Neural progenitor cell (in vitro differentiated cells): Measurements from ENCODE around the gene YWHAH. TPM values are rescaled to one million over a fixed set of nuclear protein-coding genes. Genes with fewer than 3 reads are reported as not detected.

Source experiments
- DNase-seq: peaks from one replicate; pipeline ENCODE4 v3.0.0-alpha.2; 2016; ENCODE audit warnings: low spot score
- H2AFZ ChIP-seq: fragments of 200-600 bp; sonication (generic); replicated peaks from 2 replicates; pipeline ENCODE4 v1.6.1; 2016; ENCODE audit warnings: antibody characterized with exemption
- H3F3A ChIP-seq: fragments of 200-600 bp; sonication (generic); 2 replicates; pipeline ENCODE4 v1.6.1; 2016; ENCODE audit warnings: antibody characterized with exemption, low read depth
- H3K27ac ChIP-seq: fragments of 200-600 bp; sonication (generic); 2 replicates; pipeline ENCODE4 v1.5.1; 2016; ENCODE audit warnings: mild to moderate bottlenecking
- H3K27me3 ChIP-seq: fragments of 200-600 bp; sonication (generic); 2 replicates; pipeline ENCODE4 v1.6.1; 2016; ENCODE audit warnings: mild to moderate bottlenecking, moderate library complexity
- H3K36me3 ChIP-seq: fragments of 200-600 bp; sonication (generic); 2 replicates; pipeline ENCODE4 v1.5.1; 2016
- H3K4me1 ChIP-seq: fragments of 200-600 bp; sonication (generic); 2 replicates; pipeline ENCODE4 v1.6.1; 2016; ENCODE audit warnings: mixed run types
- H3K4me2 ChIP-seq: fragments of 200-600 bp; sonication (generic); 2 replicates; pipeline ENCODE4 v1.6.1; 2016
- H3K4me3 ChIP-seq: fragments of 200-600 bp; sonication (generic); 2 replicates; pipeline ENCODE4 v1.5.1; 2016
- H3K79me2 ChIP-seq: fragments of 200-600 bp; sonication (generic); 2 replicates; pipeline ENCODE4 v1.6.1; 2016; ENCODE audit warnings: low read depth
- H3K9ac ChIP-seq: fragments of 200-600 bp; sonication (generic); 2 replicates; pipeline ENCODE4 v1.6.1; 2016
- H3K9me3 ChIP-seq: fragments of 200-600 bp; sonication (generic); 2 replicates; pipeline ENCODE4 v1.5.1; 2016; ENCODE audit warnings: low read depth
- H4K20me1 ChIP-seq: fragments of 200-600 bp; sonication (generic); 2 replicates; pipeline ENCODE4 v1.6.1; 2016; ENCODE audit warnings: low read depth
- H3K27ac Mint-ChIP-seq: 3 replicates; pipeline ENCODE4 v1.8.0; 2021; ENCODE audit warnings: mixed read lengths
- H3K27me3 Mint-ChIP-seq: 2 replicates; pipeline ENCODE4 v1.8.0; 2022; ENCODE audit warnings: low read depth, mild to moderate bottlenecking, inconsistent platforms, moderate library complexity, mixed read lengths; ENCODE audit not compliant: insufficient read depth
- H3K36me3 Mint-ChIP-seq: 3 replicates; pipeline ENCODE4 v1.8.0; 2021; ENCODE audit warnings: mixed read lengths
- H3K4me1 Mint-ChIP-seq: 3 replicates; pipeline ENCODE4 v1.8.0; 2021; ENCODE audit warnings: mixed read lengths
- H3K4me3 Mint-ChIP-seq: 3 replicates; pipeline ENCODE4 v1.8.0; 2021; ENCODE audit warnings: mild to moderate bottlenecking, moderate library complexity, mixed read lengths
- H3K9me3 Mint-ChIP-seq: 3 replicates; pipeline ENCODE4 v1.8.0; 2020; ENCODE audit warnings: mixed read lengths
- CTCF ChIP-seq: fragments of 200-600 bp; sonication (generic); IDR thresholded peaks from 2 replicates; pipeline ENCODE4 v1.5.1; 2017; ENCODE audit warnings: antibody characterized with exemption, mild to moderate bottlenecking
- EZH2 ChIP-seq: fragments of 200-600 bp; sonication (generic); IDR thresholded peaks from 2 replicates; pipeline ENCODE4 v1.6.1; 2017; ENCODE audit warnings: antibody characterized with exemption, mild to moderate bottlenecking, moderate library complexity
- EZH2phosphoT487 ChIP-seq: fragments of 200-600 bp; sonication (generic); IDR thresholded peaks from 2 replicates; pipeline ENCODE4 v1.6.1; 2017; ENCODE audit warnings: antibody characterized with exemption
- total RNA-seq: library from RNA; depleted of rRNA; stranded (reverse); fragments of >200 nt; gene quantifications from 2 replicates; pipeline ENCODE4 v1.2.3, GENCODE V29; 2015; ENCODE audit warnings: low replicate concordance

Gene YWHAH
- total RNA-seq, 1 donor from 2014 or later = 158 TPM

GRCh38 chr22:31901388-31902137 is 42.8 kb upstream of the YWHAH start:
- no peak overlapping the region for H3K27ac ChIP-seq
- Mint-ChIP-seq H3K27me3 (peaks cover 5% of the 10 kb centered on the region), H3K27ac (peak overlapping the region; percentile 74), H3K4me3 (no peak overlapping the region), H3K9me3 (no peaks in the 10 kb centered on the region), H3K4me1 (peaks cover 26% of the 10 kb centered on the region), H3K36me3 (peaks cover 11% of the 10 kb centered on the region)
- TF ChIP-seq EZH2phosphoT487 = no peak
- TF ChIP-seq CTCF = no peak
- no peak for TF ChIP-seq EZH2
- no peaks in the 10 kb centered on the region for H3K36me3 ChIP-seq
- H3K4me2 ChIP-seq = no peak overlapping the region
- H2AFZ ChIP-seq = no peak overlapping the region
- H3K9me3 ChIP-seq = no peaks in the 10 kb centered on the region
- H3K4me3 ChIP-seq = no peak overlapping the region
- H3K9ac ChIP-seq = no peak overlapping the region
- no peak for DNase-seq
- H3K27me3 ChIP-seq = no peaks in the 10 kb centered on the region
- no peaks in the 10 kb centered on the region for H3F3A ChIP-seq
- no peaks in the 10 kb centered on the region for H3K4me1 ChIP-seq
- H3K79me2 ChIP-seq = no peaks in the 10 kb centered on the region
- H4K20me1 ChIP-seq = no peaks in the 10 kb centered on the region

- peaks cover 5% of the 10 kb centered on the region for H3K27me3 Mint-ChIP-seq
- Histone ChIP-seq H3K4me3 (no peak overlapping the region), H3K4me1 (no peaks in the 10 kb centered on the region), H3K36me3 (no peaks in the 10 kb centered on the region), H4K20me1 (no peaks in the 10 kb centered on the region), H2AFZ (no peak overlapping the region), H3K27me3 (no peaks in the 10 kb centered on the region), H3K9ac (no peak overlapping the region), H3K79me2 (no peaks in the 10 kb centered on the region), H3K4me2 (no peak overlapping the region), H3K27ac (no peak overlapping the region), H3F3A (no peaks in the 10 kb centered on the region), H3K9me3 (no peaks in the 10 kb centered on the region)
- DNase-seq = no peak
- H3K4me3 Mint-ChIP-seq = no peak overlapping the region
- H3K36me3 Mint-ChIP-seq = peaks cover 16% of the 10 kb centered on the region
- TF ChIP-seq EZH2 = no peak
- TF ChIP-seq CTCF = no peak
- TF ChIP-seq EZH2phosphoT487 = no peak
- H3K4me1 Mint-ChIP-seq = peaks cover 2% of the 10 kb centered on the region
- no peak overlapping the region for H3K27ac Mint-ChIP-seq
- no peaks in the 10 kb centered on the region for H3K9me3 Mint-ChIP-seq
Observed at GRCh38 chr22:31904651-31905050, 39.7 kb upstream of the YWHAH start.

GRCh38 chr22:31905356-31905755 is 39.0 kb upstream of the YWHAH start:
- Histone ChIP-seq H3K9me3 (no peaks in the 10 kb centered on the region), H3K27ac (no peak overlapping the region), H4K20me1 (no peaks in the 10 kb centered on the region), H3K4me2 (no peak overlapping the region), H3K4me1 (no peaks in the 10 kb centered on the region), H3K27me3 (no peaks in the 10 kb centered on the region), H3K9ac (no peak overlapping the region), H3F3A (no peaks in the 10 kb centered on the region), H3K4me3 (no peak overlapping the region), H2AFZ (no peak overlapping the region), H3K79me2 (no peaks in the 10 kb centered on the region), H3K36me3 (no peaks in the 10 kb centered on the region)
- Mint-ChIP-seq H3K36me3 (peaks cover 18% of the 10 kb centered on the region), H3K4me1 (no peaks in the 10 kb centered on the region), H3K27ac (peak overlapping the region; percentile 67), H3K4me3 (no peak overlapping the region), H3K9me3 (no peaks in the 10 kb centered on the region), H3K27me3 (peaks cover 6% of the 10 kb centered on the region)
- TF ChIP-seq EZH2phosphoT487 = no peak
- no peak for DNase-seq

- Histone ChIP-seq H2AFZ (no peak overlapping the region), H3K4me3 (no peak overlapping the region), H3K79me2 (no peaks in the 10 kb centered on the region), H3K9ac (no peak overlapping the region), H4K20me1 (no peaks in the 10 kb centered on the region), H3K9me3 (no peaks in the 10 kb centered on the region), H3K4me2 (no peak overlapping the region), H3K36me3 (no peaks in the 10 kb centered on the region), H3K27ac (no peak overlapping the region), H3F3A (no peaks in the 10 kb centered on the region), H3K27me3 (no peaks in the 10 kb centered on the region), H3K4me1 (no peaks in the 10 kb centered on the region)
- DNase-seq = no peak
- no peak overlapping the region for H3K27ac Mint-ChIP-seq
- H3K36me3 Mint-ChIP-seq = peaks cover 20% of the 10 kb centered on the region
- TF ChIP-seq CTCF (no peak), EZH2 (no peak), EZH2phosphoT487 (no peak)
- no peaks in the 10 kb centered on the region for H3K4me1 Mint-ChIP-seq
- H3K27me3 Mint-ChIP-seq = peaks cover 7% of the 10 kb centered on the region
- H3K9me3 Mint-ChIP-seq = no peaks in the 10 kb centered on the region
- no peak overlapping the region for H3K4me3 Mint-ChIP-seq
Observed at GRCh38 chr22:31906086-31906485, 38.2 kb upstream of the YWHAH start.
